GM18909 (cell line): ENCODE data around the gene CDO1.

Experiments used
- ATAC-seq: cut with Tn5 transposase; IDR thresholded peaks from one replicate; pipeline ENCODE4 v1.9.1; 2021; ENCODE audit warnings: mild to moderate bottlenecking; ENCODE audit not compliant: unreplicated experiment, poor library complexity

CDO1 gene

GRCh38 chr5:115816226-115817081 is at the start of gene CDO1:
TSS of gene CDO1 (minus strand) at chr5:115816659. CDS start at chr5:115816397, 262 bp downstream.
- ATAC-seq, result peak; percentile 58

DNA sequence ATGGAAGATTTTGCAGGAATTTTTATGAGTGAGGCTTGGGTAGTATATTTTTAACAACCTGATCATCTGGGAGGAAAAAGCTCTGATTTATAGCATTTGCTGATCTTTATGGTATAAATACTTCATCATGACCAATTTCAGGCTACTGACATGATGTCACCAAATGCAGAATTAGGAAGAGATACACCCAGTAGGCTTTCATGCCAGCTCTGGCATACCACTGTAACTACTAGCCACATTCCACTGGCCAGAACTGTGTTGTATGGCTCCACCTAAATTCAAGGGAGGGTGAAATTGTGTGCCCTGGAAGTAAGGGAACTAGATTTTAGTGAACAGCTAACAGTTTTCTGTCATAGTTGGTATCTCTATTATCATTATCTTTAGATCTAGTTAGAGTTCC is 42.9 kb upstream of the CDO1 start:
- ATAC-seq, result no peak

GRCh38 chr5:115858396-115858795 is 41.9 kb upstream of the CDO1 start:
- ATAC-seq, result no peak

- no peak for ATAC-seq
Observed at GRCh38 chr5:115857626-115858349, 41.3 kb upstream of the CDO1 start.

DNA sequence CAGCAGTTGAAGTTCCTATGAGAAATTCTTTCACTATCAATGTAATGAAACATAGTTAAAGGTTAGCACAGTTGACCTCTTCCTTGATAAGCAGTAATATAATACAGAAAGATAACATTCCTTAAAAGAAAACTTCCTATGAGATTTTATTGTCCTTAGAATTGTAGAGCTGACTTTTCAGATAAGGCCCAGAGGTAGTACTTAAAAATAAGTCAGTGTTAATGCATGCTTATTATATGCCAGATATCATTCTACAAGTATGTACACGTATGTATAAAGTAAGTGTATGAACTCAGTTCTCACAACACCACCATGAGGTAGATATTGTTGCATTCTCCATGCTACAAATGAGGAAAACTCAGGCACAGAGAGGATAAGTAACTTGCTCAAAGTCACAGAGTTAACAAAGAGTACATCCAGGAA is 40.6 kb upstream of the CDO1 start:
- no peak for ATAC-seq

DNA sequence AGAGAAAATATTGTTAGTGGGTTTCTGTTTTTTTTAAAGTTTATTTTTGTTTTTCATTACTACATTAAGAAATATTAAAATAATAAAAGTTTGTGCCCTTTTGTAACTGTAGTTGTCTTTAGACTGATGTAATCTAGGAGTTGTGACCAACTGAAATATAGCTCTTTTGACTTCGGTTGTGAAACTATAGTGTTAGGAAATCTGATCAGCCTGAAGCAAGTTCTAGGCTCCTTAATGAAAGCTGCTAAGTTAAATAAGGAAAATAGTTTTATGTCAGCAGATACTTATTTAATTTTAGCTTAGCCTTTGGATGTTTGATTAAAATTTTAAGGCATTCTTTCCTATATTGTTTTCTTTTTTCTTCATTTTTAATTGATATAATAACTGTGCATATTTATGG is 39.5 kb upstream of the CDO1 start:
- no peak for ATAC-seq

- ATAC-seq, result no peak
Observed at GRCh38 chr5:115854139-115854538, 37.7 kb upstream of the CDO1 start.

GRCh38 chr5:115850744-115851416 is 34.4 kb upstream of the CDO1 start:
- ATAC-seq, result no peak

GRCh38 chr5:115849258-115849798 is 32.9 kb upstream of the CDO1 start:
- ATAC-seq, result no peak

- no peak for ATAC-seq
Observed at GRCh38 chr5:115847290-115847689, 30.8 kb upstream of the CDO1 start.

DNA sequence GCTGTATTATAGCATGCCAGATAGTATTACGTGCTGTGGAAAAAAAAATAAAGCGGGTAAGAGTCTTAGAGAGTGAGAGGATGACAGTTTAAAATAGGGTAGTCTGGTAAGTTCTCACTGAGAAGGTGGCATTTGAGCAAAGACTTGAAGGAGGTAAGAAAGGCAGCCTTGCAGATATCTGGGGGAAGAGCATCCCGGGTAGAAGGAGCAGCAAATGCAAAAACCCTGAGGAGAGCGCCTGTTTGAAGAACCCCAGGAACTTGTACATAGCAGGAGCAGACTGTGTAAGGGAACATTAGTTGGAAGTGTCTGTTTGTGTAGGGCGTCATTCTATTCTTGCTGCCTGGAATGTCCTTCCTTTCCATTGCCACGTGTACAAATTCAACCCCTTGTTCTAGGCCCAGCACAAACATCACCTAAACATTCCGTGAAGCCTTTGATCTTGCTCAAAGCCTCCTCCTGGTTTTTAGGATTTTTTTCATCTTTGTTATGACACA is 27.9 kb upstream of the CDO1 start:
- ATAC-seq, result no peak

DNA sequence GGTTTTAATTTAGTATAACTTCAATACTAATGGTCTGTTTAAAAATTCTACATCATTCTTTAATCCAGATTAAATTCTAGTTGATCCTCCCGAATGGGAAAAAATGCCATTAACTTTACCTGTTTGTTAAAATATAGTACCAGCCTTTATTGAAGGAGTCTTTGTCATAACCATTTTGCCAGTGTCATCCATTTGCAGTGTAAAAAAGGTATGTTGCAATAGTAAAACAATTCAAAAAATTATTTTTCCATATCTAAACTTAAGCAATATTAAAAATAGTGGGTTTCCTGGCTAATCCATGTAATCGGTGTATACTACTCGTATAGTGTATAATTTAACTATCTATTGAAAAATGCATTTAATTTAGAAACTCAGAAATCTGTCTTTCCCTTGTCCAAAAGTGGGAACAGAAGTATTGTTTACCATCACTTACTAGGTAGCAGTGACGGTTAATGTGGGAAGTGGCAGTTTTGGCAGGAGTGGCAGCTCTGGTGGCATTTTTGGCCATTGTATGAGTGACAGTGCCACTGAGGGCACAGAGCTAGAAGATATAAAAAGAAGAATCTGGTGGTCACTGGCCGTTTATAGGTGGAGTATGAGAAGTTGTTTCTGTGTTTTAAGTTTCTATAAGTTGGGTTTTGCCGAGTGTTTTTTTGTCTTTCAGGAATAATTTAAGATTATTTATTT is 27.1 kb upstream of the CDO1 start:
- no peak for ATAC-seq

DNA sequence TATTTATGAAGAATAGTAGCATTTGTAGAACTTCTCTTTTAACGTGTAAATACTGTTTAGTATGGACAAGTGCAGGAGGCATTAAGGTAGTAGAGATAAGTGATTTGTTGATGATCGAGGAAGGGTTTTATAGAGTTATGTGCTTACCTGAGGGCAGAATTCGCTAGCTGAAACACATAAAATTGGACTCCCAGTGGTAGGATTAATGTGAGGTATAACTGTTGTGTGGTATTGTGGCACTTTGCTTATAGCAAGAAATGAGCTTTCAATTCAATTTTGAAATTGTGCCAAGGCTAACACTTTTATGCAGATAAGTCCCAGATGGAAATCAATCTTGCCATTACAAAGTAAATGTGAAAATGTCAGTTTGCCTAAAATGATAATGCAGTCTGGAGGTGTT is 26.5 kb upstream of the CDO1 start:
- no peak for ATAC-seq

GRCh38 chr5:115842089-115842935 is 25.9 kb upstream of the CDO1 start:
- peak; percentile 35 for ATAC-seq

- peak; percentile 86 for ATAC-seq
Observed at GRCh38 chr5:115841382-115842088, 25.1 kb upstream of the CDO1 start, which contains the start of the genes AP3S1 and ATG12. TSS of gene AP3S1 (plus strand) at chr5:115841935. CDS start at chr5:115842038, 103 bp downstream. TSS of gene ATG12 (minus strand) at chr5:115841565. CDS start at chr5:115841552, 13 bp downstream.

DNA sequence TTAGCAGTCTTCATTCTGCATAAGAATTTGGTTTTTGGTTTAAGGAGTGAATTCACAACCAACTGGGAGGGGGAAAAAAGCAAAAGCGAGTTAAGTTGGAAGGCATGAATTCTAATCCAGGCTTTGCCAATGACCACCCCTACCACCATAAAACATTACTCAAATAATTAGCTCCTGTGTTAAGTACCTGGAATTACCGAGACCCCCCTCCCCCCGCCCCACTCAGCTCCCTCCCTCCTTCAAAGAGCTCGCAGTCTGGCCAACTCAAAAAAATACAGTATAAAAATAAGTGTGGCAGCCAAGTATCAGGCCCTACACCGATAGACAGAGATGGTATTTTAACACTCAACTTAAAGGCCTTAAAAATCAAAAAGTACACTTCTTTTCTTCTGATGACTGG is 24.4 kb upstream of the CDO1 start:
- no peak for ATAC-seq

- peak; percentile 21 for ATAC-seq
Observed at GRCh38 chr5:115838885-115839518, 22.5 kb upstream of the CDO1 start.

GRCh38 chr5:115835481-115835880 is 19.0 kb upstream of the CDO1 start:
- ATAC-seq, result no peak
